Astrocyte of the cerebellum (primary cell): ENCODE data around the gene SLC12A5.

ENCODE experiments used
- DNase-seq: peaks from one replicate; pipeline ENCODE4 v3.0.0-alpha.2; 2011; ENCODE audit warnings: low read depth
- H3K4me3 ChIP-seq: 2 replicates; pipeline ENCODE4 v1.5.1; 2011; ENCODE audit warnings: mild to moderate bottlenecking, low read depth, low read length, moderate library complexity
- CTCF ChIP-seq: IDR thresholded peaks from 2 replicates; pipeline ENCODE4 v1.5.1; 2012; ENCODE audit warnings: low read length, low read depth, moderate library complexity, mild to moderate bottlenecking; ENCODE audit errors: missing control alignments
- in situ Hi-C: cut with HindIII; loops from 2 replicates; pipeline ENCODE4 v1.10.0; 2017; ENCODE audit warnings: low sequenced_read_pairs

The SLC12A5 gene

GRCh38 chr20:46043556-46043955 lies 14.5 kb downstream of the SLC12A5 start:
- no peak overlapping the region for H3K4me3 ChIP-seq
- TF ChIP-seq CTCF: no peak
- DNase-seq: no peak
- in situ Hi-C loops: no loop called here

- no peak overlapping the region for H3K4me3 ChIP-seq
- in situ Hi-C loops: no loop called here
- no peak for TF ChIP-seq CTCF
Observed at GRCh38 chr20:46044896-46045295, 15.9 kb downstream of the SLC12A5 start.

GRCh38 chr20:46046588-46047310 lies 17.7 kb downstream of the SLC12A5 start:
- in situ Hi-C loops: no loop called here
- no peak for DNase-seq
- no peak overlapping the region for H3K4me3 ChIP-seq
- TF ChIP-seq CTCF: no peak

More at GRCh38 chr20:46044896-46045295, 15.9 kb downstream of the SLC12A5 start:
- no peak for DNase-seq

GRCh38 chr20:46047821-46048220 lies 18.8 kb downstream of the SLC12A5 start:
- in situ Hi-C loops: no loop called here
- TF ChIP-seq CTCF: no peak
- H3K4me3 ChIP-seq: no peak overlapping the region
- no peak for DNase-seq

GRCh38 chr20:46049190-46049589 lies 20.2 kb downstream of the SLC12A5 start:
- in situ Hi-C loops: no loop called here
- no peak overlapping the region for H3K4me3 ChIP-seq
- no peak for DNase-seq
- no peak for TF ChIP-seq CTCF

GRCh38 chr20:46049815-46050214 lies 20.8 kb downstream of the SLC12A5 start:
- no peak for TF ChIP-seq CTCF
- no peak for DNase-seq
- in situ Hi-C loops: no loop called here
- H3K4me3 ChIP-seq: no peak overlapping the region
